Small intestine (tissue), 7 donors: ENCODE measurements around the gene TENM3. TPM values are rescaled to one million over a fixed set of nuclear protein-coding genes. Genes with fewer than 3 reads are reported as not detected.

Experiments used
- DNase-seq, 2 donors: peaks; one replicate each; pipeline versions ENCODE4 v3.0.0 to v3.0.0-alpha.2; 2013
- FAIRE-seq: peaks from 2 replicates; lab custom pipeline; 2012; peaks lifted over from hg19 to GRCh38; lab: Jason Lieb, UNC
- H3K27ac ChIP-seq, 3 donors: one replicate each; pipeline ENCODE4 v1.5.1; 2013; ENCODE audit warnings: low read length in 2 of 3, mild to moderate bottlenecking in 2 of 3, control low read depth in 1 of 3, inconsistent platforms in 1 of 3, low read depth in 1 of 3, moderate library complexity in 1 of 3
- H3K27me3 ChIP-seq, 3 donors: one replicate each; pipeline ENCODE4 v1.6.1; 2013; ENCODE audit warnings: low read length in 3 of 3, inconsistent platforms in 1 of 3; ENCODE audit not compliant: control insufficient read depth in 3 of 3, insufficient read depth in 3 of 3
- H3K36me3 ChIP-seq, 3 donors: one replicate each; pipeline ENCODE4 v1.6.1; 2013; ENCODE audit warnings: low read length in 3 of 3, inconsistent platforms in 1 of 3, low read depth in 1 of 3, mild to moderate bottlenecking in 1 of 3, moderate library complexity in 1 of 3; ENCODE audit not compliant: control insufficient read depth in 3 of 3, insufficient read depth in 2 of 3
- H3K4me1 ChIP-seq, 3 donors: one replicate each; pipeline ENCODE4 v1.6.1; 2013; ENCODE audit warnings: low read length in 2 of 3, inconsistent platforms in 1 of 3, low read depth in 1 of 3, mild to moderate bottlenecking in 1 of 3, moderate library complexity in 1 of 3; ENCODE audit not compliant: control insufficient read depth in 3 of 3, insufficient read depth in 2 of 3
- H3K4me3 ChIP-seq, 3 donors: one replicate each; pipeline ENCODE4 v1.5.1; 2013; ENCODE audit warnings: low read length in 3 of 3, control low read depth in 1 of 3, inconsistent platforms in 1 of 3, low read depth in 1 of 3, mild to moderate bottlenecking in 1 of 3, moderate library complexity in 1 of 3
- H3K9me3 ChIP-seq, 2 donors: one replicate each; pipeline ENCODE4 v1.6.1; 2013; ENCODE audit warnings: low read depth in 1 of 2, low read length in 1 of 2; ENCODE audit not compliant: control insufficient read depth in 2 of 2, insufficient read depth in 1 of 2
- WGBS, 3 donors: extraction: QIAGEN DNeasy Blood & Tissue Kit; methylation state at CpG; one replicate each; pipeline ENCODE4 v1.1.7; 2013; 5-methylcytosine and 5-hydroxymethylcytosine counted together
- polyA plus RNA-seq, 4 donors: library from polyadenylated mRNA; stranded (reverse) in 3 of 4; unstranded in 1 of 4; fragments of 200-250 nt in 3 of 4; fragments of 120-200 nt in 1 of 4; gene quantifications; one replicate each; pipeline versions ENCODE4 v1.2.1 to v1.2.3, GENCODE V29; 2013
- donor health status: healthy with polysubstance abuse.
- donor health status: control.
- donor health status: control.
- donor health status: Bipolar disorder and iron deficiency.
- donor health status: healthy.

Gene TENM3
- polyA plus RNA-seq, 4 donors = 0.45 to 4.5 (median 1.1) TPM

GRCh38 chr4:182324282-182324681 is 81.1 kb downstream of the TENM3 start:
- no peak for DNase-seq
- Histone ChIP-seq H3K4me3 (no peak overlapping the region), H3K27me3 (no peaks in the 10 kb centered on the region), H3K27ac (no peak overlapping the region), H3K9me3 (no peaks in the 10 kb centered on the region), H3K4me1 (no peaks in the 10 kb centered on the region), H3K36me3 (no peaks in the 10 kb centered on the region)
- 89 to 91% (median 90%) methylated on average over 10 of the region's 10 CpGs for WGBS, 3 donors
- no peak for FAIRE-seq

- Histone ChIP-seq H3K4me3 (no peak overlapping the region), H3K27me3 (no peaks in the 10 kb centered on the region), H3K36me3 (no peaks in the 10 kb centered on the region), H3K9me3 (no peaks in the 10 kb centered on the region), H3K27ac (no peak overlapping the region), H3K4me1 (no peaks in the 10 kb centered on the region)
- FAIRE-seq (no peak), DNase-seq (no peak)
- 76 to 81% (median 79%) methylated on average over 3 of the region's 3 CpGs for WGBS, 3 donors
These were observed 82.2 kb downstream of the TENM3 start for GRCh38 chr4:182325397-182325796.

GRCh38 chr4:182325848-182326255 is 82.7 kb downstream of the TENM3 start:
- Histone ChIP-seq H3K27ac (no peak overlapping the region), H3K9me3 (no peaks in the 10 kb centered on the region), H3K4me1 (no peaks in the 10 kb centered on the region), H3K4me3 (no peak overlapping the region), H3K36me3 (no peaks in the 10 kb centered on the region), H3K27me3 (no peaks in the 10 kb centered on the region)
- DNase-seq = no peak
- no peak for FAIRE-seq
- 83 to 91% (median 88%) methylated on average over 16 of the region's 16 CpGs for WGBS, 3 donors

- H3K27ac ChIP-seq = no peak overlapping the region
- no peaks in the 10 kb centered on the region for H3K4me1 ChIP-seq
- H3K4me3 ChIP-seq = no peak overlapping the region
- no peaks in the 10 kb centered on the region for H3K9me3 ChIP-seq
- H3K36me3 ChIP-seq = no peaks in the 10 kb centered on the region
- FAIRE-seq = no peak
- H3K27me3 ChIP-seq = no peaks in the 10 kb centered on the region
- WGBS, 3 donors = 78 to 86% (median 84%) methylated on average over 7 of the region's 7 CpGs
- DNase-seq = no peak
These were observed 85.3 kb downstream of the TENM3 start for GRCh38 chr4:182328505-182328904.

GRCh38 chr4:182337366-182337765 is 94.2 kb downstream of the TENM3 start:
- Histone ChIP-seq H3K4me1 (peaks cover 0 to 3% (median 0%) of the 10 kb centered on the region in 3 donors), H3K36me3 (no peaks in the 10 kb centered on the region), H3K27me3 (no peaks in the 10 kb centered on the region), H3K27ac (no peak overlapping the region), H3K9me3 (no peaks in the 10 kb centered on the region), H3K4me3 (no peak overlapping the region)
- DNase-seq (no peak), FAIRE-seq (no peak)
- WGBS, 3 donors = 77 to 83% (median 83%) methylated on average over 1 of the region's 1 CpG

- no peak for FAIRE-seq
These were observed 94.9 kb downstream of the TENM3 start for GRCh38 chr4:182338063-182338462.

GRCh38 chr4:182338746-182339145 is 95.5 kb downstream of the TENM3 start:
- DNase-seq (no peak), FAIRE-seq (no peak)
- H3K36me3 ChIP-seq = no peaks in the 10 kb centered on the region
- H3K9me3 ChIP-seq = no peaks in the 10 kb centered on the region
- H3K4me3 ChIP-seq = no peak overlapping the region
- H3K27ac ChIP-seq = no peak overlapping the region
- peaks cover 0 to 3% (median 0%) of the 10 kb centered on the region in 3 donors for H3K4me1 ChIP-seq
- 14 to 32% (median 23%) methylated on average over 2 of the region's 2 CpGs for WGBS, 3 donors
- H3K27me3 ChIP-seq = no peaks in the 10 kb centered on the region

More at GRCh38 chr4:182338063-182338462, 94.9 kb downstream of the TENM3 start:
- 84 to 93% (median 92%) methylated on average over 3 of the region's 3 CpGs for WGBS, 3 donors
- Histone ChIP-seq H3K27me3 (no peaks in the 10 kb centered on the region), H3K9me3 (no peaks in the 10 kb centered on the region), H3K27ac (no peak overlapping the region), H3K4me1 (peaks cover 0 to 3% (median 0%) of the 10 kb centered on the region in 3 donors), H3K4me3 (no peak overlapping the region), H3K36me3 (no peaks in the 10 kb centered on the region)
- no peak for DNase-seq

GRCh38 chr4:182339221-182339641 is 96.0 kb downstream of the TENM3 start:
- FAIRE-seq (no peak), DNase-seq (peak; percentile 7 to 15)
- H3K27ac ChIP-seq = no peak overlapping the region
- no peaks in the 10 kb centered on the region for H3K36me3 ChIP-seq
- H3K4me1 ChIP-seq = peaks cover 0 to 3% (median 0%) of the 10 kb centered on the region in 3 donors
- no peaks in the 10 kb centered on the region for H3K9me3 ChIP-seq
- no peak overlapping the region for H3K4me3 ChIP-seq
- 10 to 38% (median 21%) methylated on average over 4 of the region's 4 CpGs for WGBS, 3 donors
- no peaks in the 10 kb centered on the region for H3K27me3 ChIP-seq

- Histone ChIP-seq H3K36me3 (no peaks in the 10 kb centered on the region), H3K4me3 (no peak overlapping the region), H3K4me1 (peaks cover 0 to 3% (median 0%) of the 10 kb centered on the region in 3 donors), H3K27me3 (peaks cover 0 to 2% (median 0%) of the 10 kb centered on the region in 3 donors), H3K27ac (no peak overlapping the region), H3K9me3 (no peaks in the 10 kb centered on the region)
- no peak for DNase-seq
- FAIRE-seq = no peak
- WGBS, 3 donors = 33 to 60% (median 38%) methylated on average over 4 of the region's 4 CpGs
These were observed 100.3 kb downstream of the TENM3 start for GRCh38 chr4:182343453-182343852.
